Mucosa of descending colon (tissue), 3 donors: ENCODE measurements around the gene ABLIM3. TPM values are rescaled to one million over a fixed set of nuclear protein-coding genes. Genes with fewer than 3 reads are reported as not detected.
A peak's percentile ranks its signal among the peaks of the same experiment; 100 is the strongest.
"Not testable (repeated sequence)": the region's sequence is repeated elsewhere in the genome, so short reads cannot be mapped to it uniquely, and the experiment has no call there.

Experiments
- ATAC-seq: fragments of 200-7000 bp; cut with Tn5 transposase; one replicate; pipeline ENCODE4 v1.9.1; 2020; ENCODE audit warnings: mild to moderate bottlenecking, moderate library complexity
- DNase-seq, 3 donors: peaks; one replicate each; pipeline ENCODE4 v3.0.0-alpha.2; 2020
- H3K36me3 ChIP-seq: fragments of 200-600 bp; one replicate; pipeline ENCODE4 v1.8.0; 2021; ENCODE audit warnings: low read depth, mild to moderate bottlenecking
- H3K4me1 ChIP-seq: fragments of 200-600 bp; one replicate; pipeline ENCODE4 v1.8.0; 2021; ENCODE audit warnings: low read depth, mild to moderate bottlenecking
- H3K4me3 ChIP-seq: fragments of 200-600 bp; one replicate; pipeline ENCODE4 v1.8.0; 2021; ENCODE audit warnings: mild to moderate bottlenecking
- H3K9me3 ChIP-seq: fragments of 200-600 bp; one replicate; pipeline ENCODE4 v1.8.0; 2021; ENCODE audit warnings: mild to moderate bottlenecking
- intact Hi-C, 2 donors: fragments of 100-400 bp; cut with DNase I in 1 of 2; cut with micrococcal nuclease in 1 of 2; formaldehyde crosslinking; loops; one replicate each; pipeline versions ENCODE4 v1.11.0 to v1.11.1; 2022; cut with DNase I, micrococcal nuclease
- total RNA-seq, 3 donors: library from RNA; stranded (reverse); fragmentation: NEBNext Ultra II Directional in 2 of 3; extraction: Animal tissue kit (Norgen Biotek cat#: 25700) in 2 of 3; gene quantifications; one replicate each; pipeline versions ENCODE4 v1.2.1 to v1.2.4, GENCODE V29; 2021 to 2023
- TF ChIP-seq, protein P1 (sequence below): fragments of 200-600 bp; IDR thresholded peaks from one replicate; pipeline ENCODE4 v1.8.0; 2022; ENCODE audit warnings: antibody characterized with exemption, mild to moderate bottlenecking
- donor health status: DM: no; HTN: no; CAD: no; lungs with moderate emphysema.
- donor health status: DM: no; HTN: no; CAD: no.
- donor health status: DM: no; HTN: yes; CAD: no.

ABLIM3 gene
- total RNA-seq, 3 donors from 2014 or later, result 4.1 to 12.4 (median 7.4) TPM

DNA sequence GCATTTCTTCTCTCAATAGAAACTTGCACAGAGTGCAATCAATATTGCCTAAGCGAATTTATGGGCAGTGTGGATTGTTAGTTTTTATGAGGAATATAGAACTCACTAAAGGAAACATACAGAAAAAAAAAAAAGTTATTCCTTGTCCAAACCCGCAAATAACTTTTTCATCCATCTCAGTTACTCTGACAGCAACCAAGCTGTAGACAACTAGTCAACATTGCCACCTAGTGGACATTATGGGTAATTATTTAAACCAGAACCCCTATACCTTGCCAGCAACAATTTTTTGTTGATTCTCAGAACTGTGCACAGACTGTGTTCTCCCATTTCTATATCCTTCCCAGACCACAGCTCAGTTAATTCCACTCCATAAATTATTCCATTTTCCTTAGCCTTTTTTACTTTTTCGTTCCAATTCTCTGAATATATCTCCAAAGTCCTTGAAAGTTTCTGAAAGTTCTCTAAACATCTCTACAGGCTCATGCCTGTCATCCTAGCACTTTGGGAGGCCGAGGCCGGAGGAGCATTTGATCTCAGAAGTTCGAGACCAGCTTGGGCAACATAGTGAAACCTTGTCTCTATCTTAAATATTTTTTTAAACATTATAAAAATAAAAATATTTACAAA is 127.8 kb downstream of the ABLIM3 start:
- TF ChIP-seq, protein P1, sequence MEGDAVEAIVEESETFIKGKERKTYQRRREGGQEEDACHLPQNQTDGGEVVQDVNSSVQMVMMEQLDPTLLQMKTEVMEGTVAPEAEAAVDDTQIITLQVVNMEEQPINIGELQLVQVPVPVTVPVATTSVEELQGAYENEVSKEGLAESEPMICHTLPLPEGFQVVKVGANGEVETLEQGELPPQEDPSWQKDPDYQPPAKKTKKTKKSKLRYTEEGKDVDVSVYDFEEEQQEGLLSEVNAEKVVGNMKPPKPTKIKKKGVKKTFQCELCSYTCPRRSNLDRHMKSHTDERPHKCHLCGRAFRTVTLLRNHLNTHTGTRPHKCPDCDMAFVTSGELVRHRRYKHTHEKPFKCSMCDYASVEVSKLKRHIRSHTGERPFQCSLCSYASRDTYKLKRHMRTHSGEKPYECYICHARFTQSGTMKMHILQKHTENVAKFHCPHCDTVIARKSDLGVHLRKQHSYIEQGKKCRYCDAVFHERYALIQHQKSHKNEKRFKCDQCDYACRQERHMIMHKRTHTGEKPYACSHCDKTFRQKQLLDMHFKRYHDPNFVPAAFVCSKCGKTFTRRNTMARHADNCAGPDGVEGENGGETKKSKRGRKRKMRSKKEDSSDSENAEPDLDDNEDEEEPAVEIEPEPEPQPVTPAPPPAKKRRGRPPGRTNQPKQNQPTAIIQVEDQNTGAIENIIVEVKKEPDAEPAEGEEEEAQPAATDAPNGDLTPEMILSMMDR, result peak; percentile 35

DNA sequence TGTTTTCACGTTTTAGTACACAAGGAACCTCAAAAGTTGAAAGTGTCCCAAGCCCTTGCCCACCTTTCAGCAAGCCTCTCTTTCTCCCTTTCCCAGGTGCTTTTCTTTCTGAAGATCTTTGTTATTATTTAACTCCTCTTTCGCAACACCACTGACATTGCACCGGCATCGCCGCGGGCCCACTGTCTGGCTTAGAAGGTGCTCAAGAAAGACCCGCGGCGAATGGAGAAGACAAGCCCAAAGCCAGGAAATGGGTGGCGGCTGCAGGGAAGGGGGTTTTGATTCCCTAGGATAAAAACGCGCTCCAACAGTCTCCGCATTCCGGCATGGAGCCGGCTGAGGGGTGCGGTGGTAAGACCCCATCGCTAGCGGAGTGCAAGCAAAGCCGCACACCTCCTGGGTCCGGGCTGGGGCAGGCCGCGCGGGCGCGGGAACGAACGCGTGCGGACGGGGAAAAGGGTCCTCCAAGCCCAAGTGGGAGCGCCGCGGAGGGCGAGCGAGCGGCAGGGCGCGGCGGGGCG is 130.0 kb downstream of the ABLIM3 start:
- Histone ChIP-seq H3K4me3 (no peak overlapping the region), H3K9me3 (peaks cover 11% of the 10 kb centered on the region), H3K36me3 (no peaks in the 10 kb centered on the region), H3K4me1 (no peaks in the 10 kb centered on the region)
- intact Hi-C loops, result no loop called here
- DNase-seq (no peak), ATAC-seq (no peak)
- TF ChIP-seq, protein P1, result no peak

More for the DNA sequence above, 127.8 kb downstream of the ABLIM3 start:
- H3K4me1 ChIP-seq, result no peaks in the 10 kb centered on the region
- H3K4me3 ChIP-seq, result no peak overlapping the region
- peaks cover 11% of the 10 kb centered on the region for H3K9me3 ChIP-seq
- intact Hi-C loops, result loop anchor here in 1 of 2 donors (10.0 kb wide), 1 partner anchor 124 kb away; the partner anchor contains the start of gene ABLIM3
- DNase-seq, result no peak
- ATAC-seq, result no peak
- H3K36me3 ChIP-seq, result no peaks in the 10 kb centered on the region

DNA sequence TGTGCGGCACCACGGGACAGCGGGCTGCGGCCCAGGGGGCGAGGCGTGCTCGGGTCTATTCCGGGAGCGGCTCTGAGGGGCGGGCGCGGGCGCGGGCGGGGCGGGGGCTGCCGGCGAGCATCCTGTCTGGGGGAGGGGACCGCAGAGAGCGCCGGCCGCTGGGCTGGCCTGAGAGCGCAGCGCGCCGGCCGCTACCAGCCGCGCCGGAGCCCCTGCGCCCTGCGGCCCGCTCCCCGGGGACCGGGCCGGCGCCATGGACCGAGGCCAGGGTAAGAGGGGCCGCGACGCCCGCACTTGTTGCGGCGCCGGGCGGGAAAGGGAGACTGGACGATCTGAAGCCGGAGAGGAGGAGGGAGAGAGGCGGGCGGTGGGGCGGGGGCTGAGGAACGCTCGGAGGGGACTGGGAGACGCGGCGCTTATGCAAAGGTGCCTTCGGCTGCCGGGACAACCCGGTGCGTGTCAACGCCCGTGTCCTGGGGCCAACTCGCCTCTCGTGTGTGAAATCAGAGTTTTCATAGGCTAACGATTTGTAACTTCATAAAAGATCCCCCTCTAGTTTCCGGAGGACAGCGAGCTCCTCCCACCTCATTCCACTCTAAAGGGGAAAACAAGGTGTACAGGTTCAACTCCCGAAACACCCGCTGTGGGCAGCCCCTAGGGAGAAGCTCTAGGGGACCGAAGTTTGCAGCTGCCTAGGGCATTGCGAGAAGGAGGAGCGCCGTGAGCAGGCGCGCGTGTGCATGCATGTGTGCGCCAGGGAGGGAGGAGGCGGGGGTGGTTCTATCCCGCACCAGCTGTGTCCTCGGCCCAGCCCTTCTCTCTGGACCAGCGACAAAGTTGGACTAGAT is 130.6 kb downstream of the ABLIM3 start, which contains the start of gene AFAP1L1:
AFAP1L1 (plus strand) TSS at position 144 of the 848 bp plus-strand sequence; CDS start at position 254, 110 bp downstream.
- no peaks in the 10 kb centered on the region for H3K4me1 ChIP-seq
- intact Hi-C loops, result no loop called here
- TF ChIP-seq, protein P1, result no peak
- ATAC-seq, result peak; percentile 77
- H3K4me3 ChIP-seq, result no peak within 1 kb of the TSS
- no peaks in the 10 kb centered on the region for H3K36me3 ChIP-seq
- peak; percentile 56 to 65 (median 58) for DNase-seq
- H3K9me3 ChIP-seq, result peaks cover 11% of the 10 kb centered on the region

DNA sequence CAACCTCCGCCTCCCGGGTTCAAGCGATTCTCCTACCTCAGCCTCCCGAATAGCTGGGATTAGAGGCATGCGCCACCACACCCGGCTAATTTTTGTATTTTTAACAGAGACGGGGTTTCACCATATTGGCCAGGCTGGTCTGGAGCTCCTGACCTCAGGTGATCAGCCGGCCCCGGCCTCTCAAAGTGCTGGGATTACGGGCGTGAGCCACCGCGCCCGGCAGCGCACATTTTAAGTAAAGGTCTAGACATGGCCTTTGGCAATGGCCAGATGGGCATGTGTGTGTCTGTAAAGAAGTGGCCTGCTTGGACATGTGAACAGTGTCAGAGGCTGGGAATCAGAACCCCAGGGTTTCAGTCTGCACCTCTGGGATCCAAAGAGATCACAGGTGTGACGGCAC is 131.5 kb downstream of the ABLIM3 start:
- H3K36me3 ChIP-seq, ATAC-seq, intact Hi-C loops, H3K4me1 ChIP-seq, H3K4me3 ChIP-seq, DNase-seq: not testable (repeated sequence)
- peaks cover 11% of the 10 kb centered on the region for H3K9me3 ChIP-seq

DNA sequence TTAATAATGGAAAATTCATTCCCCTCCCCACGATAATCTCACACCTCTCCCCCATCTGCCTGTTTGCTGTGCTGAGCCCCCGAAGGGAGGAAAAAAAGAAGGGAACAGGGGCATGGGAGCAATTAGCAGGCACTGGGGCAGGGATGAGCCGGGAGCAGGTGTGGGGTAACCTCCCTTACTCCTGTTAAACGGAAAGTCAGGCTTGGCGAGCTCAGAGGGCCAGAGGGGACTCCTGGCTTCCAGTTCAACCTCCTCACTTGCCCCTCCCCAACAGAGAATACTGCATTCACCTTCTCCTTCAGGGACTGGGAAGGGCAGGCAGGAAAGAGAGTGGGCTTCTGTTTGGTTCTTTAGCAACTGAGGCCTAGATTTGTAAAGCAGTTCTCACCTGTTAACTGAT is 131.9 kb downstream of the ABLIM3 start:
- H3K36me3 ChIP-seq, result no peaks in the 10 kb centered on the region
- intact Hi-C loops, result no loop called here
- DNase-seq (no peak), ATAC-seq (no peak)
- H3K9me3 ChIP-seq, result peaks cover 9% of the 10 kb centered on the region
- H3K4me3 ChIP-seq, result no peak overlapping the region
- TF ChIP-seq, protein P1, result no peak
- no peaks in the 10 kb centered on the region for H3K4me1 ChIP-seq

DNA sequence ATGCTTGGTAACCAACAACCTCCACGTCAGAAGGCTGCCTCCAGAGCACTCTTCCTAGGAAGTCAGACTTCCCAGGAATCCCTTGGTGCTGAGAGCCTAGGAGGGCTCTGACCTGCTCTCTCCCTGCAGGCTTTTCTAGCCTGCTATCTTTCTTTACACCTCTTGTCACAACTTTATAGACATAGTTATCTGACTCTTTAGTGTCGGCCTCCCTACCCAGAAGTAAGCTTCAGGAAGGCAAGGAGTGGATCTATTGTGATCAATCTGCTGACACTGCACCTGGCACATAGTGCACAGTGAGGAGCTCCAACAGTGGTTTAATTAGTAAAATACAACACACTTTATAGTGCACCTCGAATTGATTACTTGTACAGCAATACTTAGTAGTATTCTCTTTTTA is 132.7 kb downstream of the ABLIM3 start:
- ATAC-seq, result peak; percentile 80
- Histone ChIP-seq H3K36me3 (no peaks in the 10 kb centered on the region), H3K9me3 (peaks cover 2% of the 10 kb centered on the region), H3K4me3 (no peak overlapping the region), H3K4me1 (no peaks in the 10 kb centered on the region)
- DNase-seq, result peak in 1 of 3 donors; percentile 45
- TF ChIP-seq, protein P1, result no peak
- intact Hi-C loops, result no loop called here
